Measurements from ENCODE around the gene KIF5A. TPM values are rescaled to one million over a fixed set of nuclear protein-coding genes. Genes with fewer than 3 reads are reported as not detected.

Gene KIF5A
- total and polyA plus RNA-seq, 2 of the 13 experiments (the other 11 are each of a cell fraction or from before 2014, with no cell fraction given) = 1.6 to 11.9 TPM

DNA sequence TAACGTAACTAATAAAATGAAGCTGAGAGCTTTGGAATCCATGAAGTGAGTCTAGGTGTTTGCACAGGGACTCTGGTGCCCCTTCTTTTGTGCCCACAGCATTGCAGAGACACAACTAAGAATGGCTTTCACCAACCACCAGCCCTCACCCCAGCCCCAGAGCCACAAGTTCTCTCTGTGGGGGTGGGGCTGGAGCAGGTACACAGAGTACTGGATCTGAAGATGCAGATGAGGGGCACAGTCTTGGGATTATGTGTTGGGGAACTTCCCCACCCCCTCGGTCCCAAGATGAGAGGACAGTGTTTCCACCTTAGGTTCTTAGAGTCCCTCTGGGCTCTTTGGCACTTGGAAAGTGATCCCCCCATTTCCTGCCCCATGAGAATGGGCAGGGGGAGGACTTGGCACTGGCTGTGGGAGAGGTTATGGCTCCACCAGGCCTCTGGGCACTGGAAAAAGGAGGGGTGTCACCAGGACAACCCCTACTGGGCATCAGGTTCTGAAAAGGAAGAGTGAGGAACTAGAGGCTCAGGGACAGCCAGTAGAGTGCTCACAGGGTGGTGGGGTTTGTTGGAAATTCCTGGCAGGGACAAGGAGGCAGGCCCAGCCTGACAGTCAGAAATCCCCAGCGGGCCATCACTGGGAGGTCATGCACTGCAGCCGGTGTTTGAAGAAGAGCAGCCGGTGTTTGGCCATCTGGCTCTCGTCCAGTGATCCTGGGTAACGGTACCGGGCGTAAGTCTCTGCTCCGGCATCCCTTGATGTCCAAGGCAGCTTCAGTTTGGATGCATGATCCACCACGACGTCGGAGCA lies 76.5 kb downstream of the KIF5A start (continued):
- 0 out of 2 replicates have a peak, but pooled peaks have one; percentile 25 for TF ChIP-seq FOXO4 (CRISPR knock-in tag; conservative IDR thresholded peaks at IDR 0.05)
- TF ChIP-seq MEIS1 (CRISPR knock-in tag; IDR thresholded peaks at IDR 0.05; ENCODE audit: borderline replicate concordance) = no peak
- TF ChIP-seq FOSL2 (CRISPR knock-in tag; IDR thresholded peaks at IDR 0.05) = no peak
- TF ChIP-seq ZNF687 (CRISPR knock-in tag; IDR thresholded peaks at IDR 0.05) = peak; percentile 10; the same call in 1 of the 2 replicates
- no peak for TF ChIP-seq HMGXB4 (CRISPR knock-in tag; IDR thresholded peaks at IDR 0.05; ENCODE audit: borderline replicate concordance in 1 of 2, low read depth in 1 of 2)
- no peak for TF ChIP-seq ATF1 (CRISPR knock-in tag; IDR thresholded peaks at IDR 0.05)
- TF ChIP-seq FOXO1 (CRISPR knock-in tag; IDR thresholded peaks at IDR 0.05) = no peak
- TF ChIP-seq JUNB (CRISPR knock-in tag; IDR thresholded peaks at IDR 0.05; ENCODE audit: borderline replicate concordance) = no peak
- peak; percentile 27; the same call in 1 of the 2 replicates for TF ChIP-seq ZBTB33 (CRISPR knock-in tag; IDR thresholded peaks at IDR 0.05)
- TF ChIP-seq ATF7-NPFF (CRISPR knock-in tag; IDR thresholded peaks at IDR 0.05; ENCODE audit: low read depth) = no peak
- no peak for TF ChIP-seq SMC3 (IDR thresholded peaks at IDR 0.05; ENCODE audit: low read length)
- TF ChIP-seq ASH2L (IDR thresholded peaks at IDR 0.05; ENCODE audit: insufficient read length, low read depth, low read length) = no peak
- no peak for TF ChIP-seq SNAI1 (CRISPR knock-in tag; IDR thresholded peaks at IDR 0.05; ENCODE audit: borderline replicate concordance)
- TF ChIP-seq ZNF781 (CRISPR knock-in tag; IDR thresholded peaks at IDR 0.05; ENCODE audit: borderline replicate concordance, not compliant biosample characterization) = no peak
- TF ChIP-seq ZNF44 (CRISPR knock-in tag; IDR thresholded peaks at IDR 0.05) = no peak
